Mammary epithelial cell (primary cell): Measurements from ENCODE around the gene ST3GAL4.

ENCODE experiments used
- EZH2 ChIP-seq: IDR thresholded peaks from 2 replicates; pipeline ENCODE4 v1.6.1; 2012; ENCODE audit warnings: low read length, inconsistent platforms, borderline replicate concordance
- TF ChIP-seq, protein P1 (sequence below), 2 donors: IDR thresholded peaks in 1 of 2; conservative IDR thresholded peaks in 1 of 2; 2 replicates each; pipeline ENCODE4 v1.5.1; 2011 to 2012; ENCODE audit warnings: inconsistent platforms in 2 of 2, low read length in 2 of 2, mild to moderate bottlenecking in 2 of 2, control low read depth in 1 of 2, low read depth in 1 of 2; ENCODE audit not compliant: insufficient read depth in 1 of 2; ENCODE audit errors: extremely low read depth in 1 of 2

DNA sequence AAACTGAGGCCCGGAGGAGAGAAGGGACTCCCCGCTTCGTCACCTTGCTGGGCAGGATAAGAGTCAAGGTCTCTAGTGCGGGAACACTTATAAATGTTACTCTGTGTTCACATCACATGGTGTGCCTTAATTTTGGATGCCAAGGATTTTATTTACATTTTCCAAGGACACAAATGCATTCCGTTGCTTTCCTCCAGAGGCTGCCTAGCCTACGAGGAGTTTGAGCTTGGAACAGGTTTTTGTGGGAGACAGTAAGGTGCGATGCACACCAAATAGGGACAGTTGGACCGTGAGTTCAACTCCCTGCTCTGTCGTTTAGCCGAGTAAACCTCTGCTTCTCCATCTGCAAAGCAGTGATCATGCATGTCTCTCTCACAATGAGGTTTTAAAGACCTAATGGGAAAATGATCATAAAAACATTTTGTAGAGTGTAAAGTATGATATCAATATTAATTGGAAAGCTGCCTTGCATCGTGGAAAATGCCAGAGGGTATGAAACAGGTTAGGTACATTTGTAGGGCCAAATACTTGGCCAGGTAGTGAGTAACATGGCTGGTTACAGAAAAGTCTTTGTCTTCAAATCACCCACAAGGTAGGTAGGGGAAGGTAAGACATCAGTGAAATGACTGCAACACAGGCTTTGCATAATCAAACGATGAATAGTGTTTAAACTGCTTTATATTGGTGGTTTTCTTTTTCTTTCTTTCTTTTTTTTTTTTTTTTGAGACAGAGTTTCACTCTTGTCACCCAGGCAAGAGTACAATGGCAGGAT is 61.8 kb downstream of the ST3GAL4 start:
- TF ChIP-seq, protein P1, sequence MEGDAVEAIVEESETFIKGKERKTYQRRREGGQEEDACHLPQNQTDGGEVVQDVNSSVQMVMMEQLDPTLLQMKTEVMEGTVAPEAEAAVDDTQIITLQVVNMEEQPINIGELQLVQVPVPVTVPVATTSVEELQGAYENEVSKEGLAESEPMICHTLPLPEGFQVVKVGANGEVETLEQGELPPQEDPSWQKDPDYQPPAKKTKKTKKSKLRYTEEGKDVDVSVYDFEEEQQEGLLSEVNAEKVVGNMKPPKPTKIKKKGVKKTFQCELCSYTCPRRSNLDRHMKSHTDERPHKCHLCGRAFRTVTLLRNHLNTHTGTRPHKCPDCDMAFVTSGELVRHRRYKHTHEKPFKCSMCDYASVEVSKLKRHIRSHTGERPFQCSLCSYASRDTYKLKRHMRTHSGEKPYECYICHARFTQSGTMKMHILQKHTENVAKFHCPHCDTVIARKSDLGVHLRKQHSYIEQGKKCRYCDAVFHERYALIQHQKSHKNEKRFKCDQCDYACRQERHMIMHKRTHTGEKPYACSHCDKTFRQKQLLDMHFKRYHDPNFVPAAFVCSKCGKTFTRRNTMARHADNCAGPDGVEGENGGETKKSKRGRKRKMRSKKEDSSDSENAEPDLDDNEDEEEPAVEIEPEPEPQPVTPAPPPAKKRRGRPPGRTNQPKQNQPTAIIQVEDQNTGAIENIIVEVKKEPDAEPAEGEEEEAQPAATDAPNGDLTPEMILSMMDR (conservative IDR thresholded peaks at IDR 0.05 in 1 of 2, IDR thresholded peaks at IDR 0.05 in 1 of 2; ENCODE audit: extremely low read depth in 1 of 2, insufficient read depth in 1 of 2, low read depth in 1 of 2, low read length in 2 of 2): no peak
- no peak for TF ChIP-seq EZH2
